Fibroblast of upper back skin (primary cell): ENCODE results near the gene RAD51B.
A peak's percentile ranks its signal among the peaks of the same experiment; 100 is the strongest.
"Not testable (repeated sequence)": the region's sequence is repeated elsewhere in the genome, so short reads cannot be mapped to it uniquely, and the experiment has no call there.

Experiments used
- DNase-seq: peaks from one replicate; pipeline ENCODE4 v3.0.0-alpha.2; 2013

Gene RAD51B

DNA sequence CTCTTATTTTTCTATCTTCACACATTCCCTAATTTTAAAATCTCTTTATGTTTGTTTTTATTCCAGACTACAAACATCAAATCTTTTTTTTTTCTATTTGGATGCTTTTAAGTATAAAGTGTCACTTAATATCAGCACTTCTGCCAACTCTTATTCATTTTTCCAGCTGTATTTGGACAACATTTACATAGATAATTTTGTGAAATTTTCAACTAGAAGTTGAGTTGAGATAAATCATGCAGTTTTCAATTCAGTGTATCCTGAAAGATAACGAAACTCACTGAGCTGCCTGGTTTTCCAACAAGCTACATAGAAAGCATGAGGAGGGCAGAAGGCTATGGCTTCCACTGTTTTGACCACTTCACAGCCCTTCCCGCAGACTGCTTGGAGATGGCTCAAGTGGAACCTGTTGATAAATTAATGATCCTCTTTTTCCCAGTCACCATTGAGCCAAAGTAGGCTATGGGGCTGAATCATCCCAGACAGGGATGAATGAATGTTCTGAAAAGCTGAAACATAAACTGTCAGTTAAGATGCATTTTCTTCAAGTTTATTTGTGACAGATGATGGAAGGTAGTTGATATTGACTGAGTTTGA, 213.9 kb downstream of the RAD51B start:
- no peak for DNase-seq

GRCh38 chr14:68034896-68035295, 215.3 kb downstream of the RAD51B start:
- DNase-seq = no peak

GRCh38 chr14:68036202-68036601, 216.6 kb downstream of the RAD51B start:
- DNase-seq = no peak

DNA sequence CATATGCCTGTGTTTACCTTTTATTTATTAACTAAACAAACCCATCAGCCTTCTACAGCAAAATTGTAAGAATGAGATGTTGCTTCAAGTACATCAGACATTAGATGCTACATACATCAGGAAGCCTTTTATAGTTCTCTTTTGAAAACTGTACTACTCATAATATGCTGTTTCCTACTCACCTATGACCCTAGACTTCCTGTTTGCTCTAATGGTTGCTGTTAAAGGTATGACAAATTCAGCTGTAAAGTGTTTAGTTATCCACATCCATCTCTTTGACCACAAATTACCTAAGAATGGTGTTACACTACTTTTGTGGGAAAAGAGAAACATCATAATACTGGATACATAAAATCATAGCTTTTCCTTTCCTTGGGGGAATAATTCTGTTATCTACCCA, 220.0 kb downstream of the RAD51B start:
- no peak for DNase-seq

DNA sequence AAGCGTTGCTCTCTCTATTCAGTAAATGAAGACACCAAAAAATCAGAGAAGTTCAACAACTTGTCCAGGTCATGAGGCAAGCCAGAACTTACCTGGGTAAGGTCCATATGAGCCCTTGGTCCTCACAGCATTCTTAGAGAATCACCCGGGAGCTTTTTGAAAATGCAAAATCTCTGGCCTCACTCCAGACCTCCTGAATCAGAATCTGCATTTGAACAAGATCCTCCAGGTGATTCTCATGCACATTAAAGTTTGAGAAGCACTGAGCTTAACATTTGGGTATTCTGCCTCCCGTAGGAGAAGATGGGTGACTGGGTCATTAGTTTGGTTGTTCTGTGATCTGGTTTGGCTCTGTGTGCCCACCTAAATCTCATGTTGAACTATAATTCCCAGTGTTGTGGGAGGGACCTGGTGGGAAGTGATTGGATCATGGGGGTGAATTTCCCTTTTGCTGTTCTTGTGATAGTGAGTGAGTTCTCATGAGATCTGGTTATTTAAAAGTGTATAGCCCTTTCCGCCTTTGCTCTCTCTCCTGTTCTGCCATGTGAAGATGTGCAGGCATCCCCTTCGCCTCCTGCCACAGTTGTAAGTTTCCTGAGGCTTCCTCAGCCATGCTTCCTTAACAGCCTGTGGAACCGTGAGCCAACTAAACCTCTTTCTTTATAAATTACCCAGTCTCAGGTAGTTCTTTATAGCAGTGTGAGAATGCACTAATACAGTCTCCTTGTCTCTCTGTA, 221.2 kb downstream of the RAD51B start:
- DNase-seq = no peak

DNA sequence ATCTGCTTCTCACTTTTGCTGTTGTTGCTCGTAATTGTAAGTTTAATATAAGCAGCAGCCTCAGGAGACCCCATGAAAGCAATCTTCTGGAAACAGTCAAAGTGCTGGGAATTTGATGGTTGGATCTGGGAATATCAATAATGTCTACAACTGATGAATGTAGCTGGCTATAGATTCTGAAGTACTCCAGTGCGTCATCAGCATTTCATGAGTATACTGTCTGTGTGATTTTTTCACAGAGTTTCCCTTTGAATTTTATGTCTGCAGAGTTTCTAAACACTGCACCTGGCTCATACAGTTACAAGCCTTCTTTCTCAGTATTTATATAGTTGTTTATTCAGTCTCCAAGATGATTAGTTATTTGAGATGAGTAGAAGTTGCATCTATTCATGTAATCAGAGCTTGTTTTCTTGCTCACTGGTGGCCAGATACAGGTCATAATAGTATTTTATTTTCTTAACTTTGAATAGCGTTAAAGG, 222.3 kb downstream of the RAD51B start:
- DNase-seq = no peak

DNA sequence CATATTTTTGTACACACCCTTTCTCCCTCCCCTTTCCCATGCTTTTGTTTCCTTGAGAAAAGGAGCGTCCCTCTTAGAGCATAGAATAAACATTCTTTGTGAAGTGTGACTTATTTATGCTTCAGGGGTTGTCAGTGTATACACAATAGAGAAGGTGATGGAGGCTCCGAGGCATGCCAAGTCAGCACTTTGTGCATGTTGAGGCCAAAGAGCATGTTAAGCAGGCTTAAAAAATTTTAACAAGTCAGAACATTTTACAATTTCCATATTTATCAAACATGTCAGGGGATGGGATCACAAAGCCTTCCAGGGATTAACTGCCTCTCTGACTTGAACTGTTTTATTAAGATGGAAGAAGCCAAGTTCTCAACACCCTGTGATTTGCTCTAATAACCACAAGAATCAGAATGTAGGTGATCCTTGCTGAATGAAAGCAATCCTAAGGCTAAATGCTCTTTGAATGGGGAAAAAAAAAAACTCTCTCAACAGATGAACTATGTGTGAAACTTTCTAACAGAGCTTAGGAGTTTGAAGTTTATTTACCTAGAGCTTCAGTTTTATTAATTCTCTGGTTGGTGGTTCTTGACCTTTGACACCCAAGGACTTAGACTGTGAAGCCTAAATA, 223.1 kb downstream of the RAD51B start:
- peak; percentile 4 for DNase-seq

GRCh38 chr14:68043752-68044151, 224.2 kb downstream of the RAD51B start:
- no peak for DNase-seq

GRCh38 chr14:68047906-68048305, 228.3 kb downstream of the RAD51B start:
- peak; percentile 66 for DNase-seq

DNA sequence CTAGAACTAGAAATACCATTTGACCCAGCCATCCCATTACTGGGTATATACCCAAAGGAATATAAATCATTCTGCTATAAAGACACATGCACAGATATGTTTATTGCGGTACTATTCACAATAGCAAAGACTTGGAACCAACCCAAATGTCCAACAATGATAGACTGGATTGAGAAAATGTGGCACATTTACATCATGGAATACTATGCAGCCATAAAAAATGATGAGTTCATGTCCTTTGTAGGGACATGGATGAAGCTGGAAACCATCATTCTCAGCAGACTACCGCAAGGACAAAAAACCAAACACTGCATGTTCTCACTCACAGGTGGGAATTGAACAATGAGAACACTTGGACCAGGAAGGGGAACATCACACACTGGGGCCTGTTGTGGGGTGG, 229.2 kb downstream of the RAD51B start:
- not testable (repeated sequence) for DNase-seq

GRCh38 chr14:68050177-68050576, 230.6 kb downstream of the RAD51B start:
- DNase-seq = no peak

- no peak for DNase-seq
Measured at GRCh38 chr14:68051146-68051545, 231.6 kb downstream of the RAD51B start.

DNA sequence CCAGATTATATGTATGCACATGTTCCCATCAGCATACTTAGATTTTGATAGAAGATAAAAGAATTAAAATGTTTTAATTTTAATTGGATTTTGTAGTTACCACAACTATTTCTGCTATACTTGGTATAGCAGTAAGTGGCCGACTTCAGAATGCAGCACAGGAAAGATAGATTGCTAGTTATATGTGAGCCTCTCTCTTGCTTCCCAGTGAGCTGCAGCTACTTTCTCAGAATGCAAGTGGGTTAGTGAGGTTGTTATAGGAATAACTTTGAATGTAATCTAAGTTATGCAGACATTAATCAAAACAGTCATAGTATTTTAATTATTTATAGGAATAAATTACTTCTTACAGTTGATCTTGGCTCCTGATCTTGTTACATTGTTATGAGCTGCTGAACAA, 240.6 kb downstream of the RAD51B start:
- no peak for DNase-seq

- DNase-seq = no peak
Measured at GRCh38 chr14:68062651-68063050, 243.1 kb downstream of the RAD51B start.

- no peak for DNase-seq
Measured at GRCh38 chr14:68065322-68065721, 245.7 kb downstream of the RAD51B start.

DNA sequence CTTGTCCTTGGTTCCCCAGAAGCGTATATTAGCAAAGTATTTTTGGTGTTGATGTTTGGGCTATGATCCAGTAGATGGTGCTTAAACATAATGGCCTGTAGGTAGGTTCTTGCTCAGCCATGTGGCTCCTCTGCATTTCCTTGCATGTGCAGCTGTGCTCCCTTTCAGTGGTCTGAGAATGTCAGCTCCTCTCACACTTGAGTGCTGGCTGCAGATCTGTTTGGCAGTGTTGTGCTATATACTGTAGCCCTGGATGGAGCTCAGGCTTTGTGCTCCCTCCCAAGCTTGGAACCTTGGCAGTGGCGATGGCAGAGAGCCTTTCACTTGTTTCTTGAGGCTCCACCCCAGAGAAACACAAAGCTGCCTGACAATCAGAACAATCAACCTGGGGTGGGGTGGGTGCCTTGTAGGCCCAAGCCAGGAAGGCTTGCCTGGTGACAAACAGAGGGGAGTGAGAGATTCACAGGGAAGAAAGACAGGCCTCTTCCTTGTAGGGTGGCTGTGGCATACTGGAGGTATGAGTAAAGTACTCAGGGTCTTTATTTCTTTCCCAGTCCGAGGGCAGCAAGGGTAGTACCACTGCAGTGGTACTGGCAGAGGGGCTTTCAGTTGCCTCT, 255.3 kb downstream of the RAD51B start:
- no peak for DNase-seq

DNA sequence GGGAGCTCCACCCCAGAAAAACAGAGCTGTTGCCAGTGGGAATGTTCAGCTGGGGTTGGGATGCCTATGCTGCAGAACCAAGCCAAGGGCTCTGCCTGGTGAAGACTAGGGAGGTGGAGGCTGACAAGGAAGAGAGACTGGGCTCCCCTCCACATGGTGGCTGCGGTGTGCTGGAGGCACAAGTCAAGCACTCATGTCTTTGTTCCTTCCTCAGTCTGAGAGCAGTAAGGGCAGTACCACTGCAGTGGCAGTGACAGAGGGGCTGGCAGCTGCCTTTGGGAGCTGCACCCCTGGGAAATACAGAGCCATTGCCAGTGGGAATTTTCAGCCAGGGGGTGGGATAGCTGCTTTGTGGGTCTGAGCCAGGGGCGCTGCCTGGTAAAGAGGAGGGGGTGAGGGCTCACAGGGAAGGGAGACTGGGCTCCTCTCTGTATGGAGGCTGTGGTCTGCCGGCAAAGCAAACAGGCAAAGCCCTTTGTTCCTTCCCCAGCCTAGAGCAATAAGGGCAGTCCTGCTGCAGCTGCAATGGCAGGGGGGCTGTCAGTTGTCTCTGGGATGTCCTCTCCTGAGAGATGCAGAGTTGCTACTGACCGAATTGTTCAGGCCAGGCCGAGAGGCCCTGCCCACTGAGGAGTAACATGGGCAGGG, 255.9 kb downstream of the RAD51B start:
- no peak for DNase-seq

DNA sequence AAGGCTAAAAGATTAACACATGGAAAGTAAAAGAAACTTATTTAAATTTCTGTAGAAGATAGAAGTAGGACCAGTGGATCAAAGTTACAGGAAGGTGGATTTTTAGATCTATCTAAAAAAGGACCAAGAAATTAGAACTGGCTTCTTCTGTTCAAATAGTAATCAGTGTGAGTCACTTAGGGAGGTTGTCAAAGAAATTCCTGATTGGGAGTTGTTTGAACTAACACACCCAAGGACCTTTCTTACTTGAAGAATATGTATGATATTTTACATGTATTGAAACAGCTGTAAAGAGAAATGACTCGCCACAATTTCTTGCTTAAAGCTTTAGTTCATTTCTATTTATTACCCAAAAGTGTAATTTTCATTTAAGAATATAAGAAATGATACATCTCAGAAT, 256.9 kb downstream of the RAD51B start:
- peak; percentile 60 for DNase-seq

DNA sequence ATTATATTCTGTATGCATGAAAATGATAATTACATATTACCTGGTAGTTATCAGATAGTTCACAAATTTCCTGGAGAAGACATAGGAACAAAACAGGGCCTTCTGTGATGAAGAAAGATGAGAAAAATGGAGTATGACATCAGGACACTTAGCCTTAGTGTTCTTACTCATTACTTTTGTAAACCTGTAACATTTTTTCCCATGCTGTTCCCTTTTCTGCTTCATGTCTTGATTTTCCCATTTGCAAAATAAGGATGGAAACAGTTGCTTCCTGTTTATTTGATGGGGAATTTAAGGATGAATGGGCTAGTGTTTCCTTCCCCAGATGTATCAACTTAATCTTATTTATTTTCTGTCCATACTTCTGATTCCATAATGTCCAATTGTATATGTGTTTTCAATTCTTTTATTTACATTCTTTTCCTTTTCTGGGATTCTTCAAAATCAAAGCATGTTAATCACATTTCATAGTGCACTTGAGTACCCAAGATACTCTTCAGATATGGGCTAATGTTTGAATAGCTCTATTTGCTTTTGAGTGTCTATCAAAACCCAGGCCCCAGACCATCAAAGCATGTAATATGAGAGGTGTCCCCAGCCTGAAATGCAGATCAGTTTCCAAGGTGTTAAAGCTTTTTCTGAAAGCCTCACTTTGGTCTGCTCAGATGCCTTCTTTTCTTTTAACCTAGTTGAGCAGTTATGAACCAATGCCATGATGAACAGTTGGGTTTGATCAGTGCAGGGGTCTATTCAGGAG, 260.5 kb downstream of the RAD51B start:
- no peak for DNase-seq

DNA sequence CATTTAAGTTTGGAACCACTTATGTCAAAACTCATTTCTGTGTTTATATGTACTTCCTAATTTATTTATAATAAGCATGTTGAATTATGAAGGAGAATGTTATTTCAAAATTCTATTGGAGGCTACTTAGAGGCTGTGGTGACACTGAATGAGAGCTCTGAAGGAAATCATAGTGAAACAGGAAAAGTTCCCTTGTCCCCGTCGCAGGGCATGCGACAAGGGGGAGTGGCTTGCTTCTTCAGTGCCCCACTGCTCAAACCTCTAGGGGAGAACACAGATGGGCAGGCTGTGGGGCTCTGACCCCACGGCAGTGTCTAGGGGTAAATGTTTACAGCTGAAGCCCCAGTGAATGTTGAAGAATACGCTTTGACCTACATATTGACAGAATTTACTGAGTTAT, 261.9 kb downstream of the RAD51B start:
- no peak for DNase-seq

GRCh38 chr14:68082698-68083291, 263.2 kb downstream of the RAD51B start:
- DNase-seq = no peak

GRCh38 chr14:68084256-68084655, 264.7 kb downstream of the RAD51B start:
- peak; percentile 26 for DNase-seq
